Vagina (tissue), 2 donors: ENCODE results near the gene MYCBPAP.

ENCODE experiments used
- POLR2A ChIP-seq, 2 donors: fragments of 450-650 bp; IDR thresholded peaks; one replicate each; pipeline ENCODE4 v1.6.1; 2017; ENCODE audit warnings: antibody characterized with exemption in 2 of 2, mild to moderate bottlenecking in 2 of 2, moderate library complexity in 2 of 2
- POLR2AphosphoS5 ChIP-seq, 2 donors: sonication (generic); formaldehyde crosslinking; IDR thresholded peaks; one replicate each; pipeline ENCODE4 v1.9.0; 2017; ENCODE audit warnings: antibody characterized with exemption in 2 of 2, mild to moderate bottlenecking in 2 of 2, low read depth in 1 of 2; ENCODE audit not compliant: insufficient read depth in 1 of 2
- TF ChIP-seq, protein P1 (sequence below), 3 experiments: fragments of 450-650 bp in 2 of 3; fragments of 200-600 bp in 1 of 3; sonication (generic) in 1 of 3; IDR thresholded peaks; one replicate each; pipeline ENCODE4 v1.5.1; 2017 to 2019; ENCODE audit warnings: antibody characterized with exemption in 3 of 3, mild to moderate bottlenecking in 2 of 3, moderate library complexity in 2 of 3

DNA sequence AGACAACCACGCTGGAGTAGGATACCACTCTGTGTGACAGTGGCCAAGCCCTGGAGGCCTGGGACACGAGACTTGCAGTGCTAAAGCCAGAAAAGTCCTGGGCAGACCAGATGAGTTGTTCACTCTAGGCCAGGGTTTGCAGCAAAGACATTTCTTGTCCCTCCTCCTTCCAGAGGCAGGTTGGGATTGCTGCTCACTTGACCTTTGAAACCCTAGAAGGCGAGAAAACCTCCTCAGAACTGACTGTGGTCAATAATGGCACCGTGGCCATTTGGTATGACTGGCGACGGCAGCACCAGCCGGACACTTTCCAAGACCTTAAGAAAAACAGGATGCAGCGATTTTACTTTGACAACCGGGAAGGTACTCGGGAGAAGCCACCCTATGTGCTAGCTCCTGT is 14.5 kb downstream of the MYCBPAP start:
- TF ChIP-seq, protein P1, sequence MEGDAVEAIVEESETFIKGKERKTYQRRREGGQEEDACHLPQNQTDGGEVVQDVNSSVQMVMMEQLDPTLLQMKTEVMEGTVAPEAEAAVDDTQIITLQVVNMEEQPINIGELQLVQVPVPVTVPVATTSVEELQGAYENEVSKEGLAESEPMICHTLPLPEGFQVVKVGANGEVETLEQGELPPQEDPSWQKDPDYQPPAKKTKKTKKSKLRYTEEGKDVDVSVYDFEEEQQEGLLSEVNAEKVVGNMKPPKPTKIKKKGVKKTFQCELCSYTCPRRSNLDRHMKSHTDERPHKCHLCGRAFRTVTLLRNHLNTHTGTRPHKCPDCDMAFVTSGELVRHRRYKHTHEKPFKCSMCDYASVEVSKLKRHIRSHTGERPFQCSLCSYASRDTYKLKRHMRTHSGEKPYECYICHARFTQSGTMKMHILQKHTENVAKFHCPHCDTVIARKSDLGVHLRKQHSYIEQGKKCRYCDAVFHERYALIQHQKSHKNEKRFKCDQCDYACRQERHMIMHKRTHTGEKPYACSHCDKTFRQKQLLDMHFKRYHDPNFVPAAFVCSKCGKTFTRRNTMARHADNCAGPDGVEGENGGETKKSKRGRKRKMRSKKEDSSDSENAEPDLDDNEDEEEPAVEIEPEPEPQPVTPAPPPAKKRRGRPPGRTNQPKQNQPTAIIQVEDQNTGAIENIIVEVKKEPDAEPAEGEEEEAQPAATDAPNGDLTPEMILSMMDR (IDR thresholded peaks at IDR 0.05), result no peak
- no peak for TF ChIP-seq POLR2A (IDR thresholded peaks at IDR 0.05)
- no peak for TF ChIP-seq POLR2AphosphoS5 (IDR thresholded peaks at IDR 0.05; ENCODE audit: insufficient read depth in 1 of 2, low read depth in 1 of 2)
